ENCODE data around the gene IPCEF1.

GRCh38 chr6:154367839-154368695 lies 11.5 kb upstream of the IPCEF1 start:
- TF ChIP-seq CTCF (conservative IDR thresholded peaks at IDR 0.05; ENCODE audit: low read length) (no peak), EZH2phosphoT487 (IDR thresholded peaks at IDR 0.05; ENCODE audit: borderline replicate concordance) (no peak)
